Astrocyte of the cerebellum (primary cell): ENCODE results near the gene GRPR.

Experiments used
- DNase-seq: peaks from one replicate; pipeline ENCODE4 v3.0.0-alpha.2; 2011; ENCODE audit warnings: low read depth
- H3K4me3 ChIP-seq: 2 replicates; pipeline ENCODE4 v1.5.1; 2011; ENCODE audit warnings: mild to moderate bottlenecking, low read depth, low read length, moderate library complexity
- in situ Hi-C: cut with HindIII; loops from 2 replicates; pipeline ENCODE4 v1.10.0; 2017; ENCODE audit warnings: low sequenced_read_pairs
- TF ChIP-seq, protein P1 (sequence below): IDR thresholded peaks from 2 replicates; pipeline ENCODE4 v1.5.1; 2012; ENCODE audit warnings: low read length, low read depth, moderate library complexity, mild to moderate bottlenecking; ENCODE audit errors: missing control alignments

The GRPR gene

DNA sequence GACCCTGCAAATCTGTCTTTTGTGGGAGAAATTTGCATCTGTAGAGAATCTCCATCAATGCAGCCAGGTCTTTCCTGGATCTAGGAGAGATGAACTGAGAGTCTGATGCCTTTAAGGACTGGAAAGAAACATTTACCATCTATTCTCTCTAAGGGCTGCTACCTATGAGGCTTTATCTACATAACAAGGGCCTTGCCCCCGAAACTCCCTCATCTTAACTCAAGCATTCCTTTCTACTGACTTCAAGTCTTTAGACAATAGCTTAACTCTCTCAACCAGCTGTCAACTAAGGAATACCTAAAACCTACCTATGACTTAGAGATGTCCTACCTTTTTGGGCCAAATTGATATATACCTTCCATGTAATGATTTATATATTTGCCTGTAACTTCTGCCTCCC, 76.0 kb downstream of the GRPR start:
- H3K4me3 ChIP-seq: no peak overlapping the region
- TF ChIP-seq, protein P1, sequence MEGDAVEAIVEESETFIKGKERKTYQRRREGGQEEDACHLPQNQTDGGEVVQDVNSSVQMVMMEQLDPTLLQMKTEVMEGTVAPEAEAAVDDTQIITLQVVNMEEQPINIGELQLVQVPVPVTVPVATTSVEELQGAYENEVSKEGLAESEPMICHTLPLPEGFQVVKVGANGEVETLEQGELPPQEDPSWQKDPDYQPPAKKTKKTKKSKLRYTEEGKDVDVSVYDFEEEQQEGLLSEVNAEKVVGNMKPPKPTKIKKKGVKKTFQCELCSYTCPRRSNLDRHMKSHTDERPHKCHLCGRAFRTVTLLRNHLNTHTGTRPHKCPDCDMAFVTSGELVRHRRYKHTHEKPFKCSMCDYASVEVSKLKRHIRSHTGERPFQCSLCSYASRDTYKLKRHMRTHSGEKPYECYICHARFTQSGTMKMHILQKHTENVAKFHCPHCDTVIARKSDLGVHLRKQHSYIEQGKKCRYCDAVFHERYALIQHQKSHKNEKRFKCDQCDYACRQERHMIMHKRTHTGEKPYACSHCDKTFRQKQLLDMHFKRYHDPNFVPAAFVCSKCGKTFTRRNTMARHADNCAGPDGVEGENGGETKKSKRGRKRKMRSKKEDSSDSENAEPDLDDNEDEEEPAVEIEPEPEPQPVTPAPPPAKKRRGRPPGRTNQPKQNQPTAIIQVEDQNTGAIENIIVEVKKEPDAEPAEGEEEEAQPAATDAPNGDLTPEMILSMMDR: no peak
- DNase-seq: no peak
- in situ Hi-C loops: no loop called here

DNA sequence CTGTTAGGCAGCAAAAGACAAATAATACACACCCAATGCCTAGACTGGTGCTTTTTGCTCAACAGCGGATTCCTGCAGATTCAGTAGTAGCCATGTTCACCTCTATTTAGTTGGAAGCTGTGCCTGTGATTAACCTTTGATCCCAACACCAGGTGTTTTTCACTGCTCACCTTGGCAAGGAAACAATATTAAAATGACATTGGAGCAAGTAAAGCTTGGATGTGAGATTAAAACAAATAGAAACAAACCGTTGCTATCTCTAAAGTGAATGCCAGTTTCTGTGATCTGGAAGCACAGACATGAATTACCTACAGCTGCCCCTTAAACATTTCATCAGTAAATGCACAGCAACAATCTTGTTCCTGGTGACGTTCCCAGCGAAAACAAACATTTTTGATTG, 79.6 kb downstream of the GRPR start:
- DNase-seq: no peak
- TF ChIP-seq, protein P1: no peak
- H3K4me3 ChIP-seq: no peak overlapping the region
- in situ Hi-C loops: no loop called here
